GM12878 (cell line): Measurements from ENCODE around the gene MYO1C.

Experiments used
- CTCF ChIP-seq, 3 experiments: IDR thresholded peaks in 2 of 3; conservative IDR thresholded peaks in 1 of 3; 2 replicates each; pipeline ENCODE4 v1.5.1; 2011; ENCODE audit warnings: low read depth in 3 of 3, low read length in 3 of 3, mild to moderate bottlenecking in 3 of 3, control low read depth in 2 of 3, moderate library complexity in 2 of 3, inconsistent platforms in 1 of 3, mixed read lengths in 1 of 3; ENCODE audit not compliant: control insufficient read depth in 2 of 3, insufficient read depth in 1 of 3; ENCODE audit errors: extremely low read depth in 1 of 3
- MAX ChIP-seq: IDR thresholded peaks from 2 replicates; pipeline ENCODE4 v1.6.1; 2012; ENCODE audit warnings: low read depth, low read length, improper control_type of control experiment
- REST ChIP-seq: IDR thresholded peaks from 2 replicates; pipeline ENCODE4 v1.6.1; 2012; ENCODE audit warnings: mild to moderate bottlenecking, low read depth, low read length
- SRF ChIP-seq, 2 experiments: IDR thresholded peaks; 2 replicates each; pipeline ENCODE4 v1.6.1; 2011; ENCODE audit warnings: low read depth in 2 of 2, low read length in 2 of 2, mild to moderate bottlenecking in 1 of 2, moderate library complexity in 1 of 2
- ZNF24 ChIP-seq: fragments of 450-650 bp; IDR thresholded peaks from 2 replicates; pipeline ENCODE4 v1.6.1; 2017; ENCODE audit warnings: antibody characterized with exemption, mild to moderate bottlenecking
- ZNF687 ChIP-seq: fragments of 450-650 bp; IDR thresholded peaks from 2 replicates; pipeline ENCODE4 v1.6.1; 2017; ENCODE audit warnings: mild to moderate bottlenecking, moderate library complexity

- TF ChIP-seq REST (no peak), ZNF24 (no peak), MAX (no peak), ZNF687 (no peak), CTCF (IDR thresholded peaks at IDR 0.05 in 2 of 3, conservative IDR thresholded peaks at IDR 0.05 in 1 of 3; ENCODE audit: control insufficient read depth in 2 of 3, extremely low read depth in 1 of 3, insufficient read depth in 1 of 3, low read depth in 3 of 3, low read length in 3 of 3) (no peak), SRF (IDR thresholded peaks at IDR 0.05; ENCODE audit: low read depth in 2 of 2, low read length in 2 of 2) (no peak)
Measured at GRCh38 chr17:1498869-1499268, 6.4 kb upstream of the MYO1C start.
